ENCODE measurements around the gene TEX53.

GRCh38 chr9:114694719-114695269, 37.2 kb upstream of the TEX53 start:
- TF ChIP-seq CTCF (IDR thresholded peaks at IDR 0.05): no peak
- TF ChIP-seq EP300 (IDR thresholded peaks at IDR 0.05): no peak
- no peak for TF ChIP-seq POLR2A (IDR thresholded peaks at IDR 0.05)
